Adipocyte (in vitro differentiated cells): ENCODE data around the gene ST3GAL6.

Source experiments
- DNase-seq: peaks from one replicate; pipeline ENCODE4 v3.0.0-alpha.2; 2015; ENCODE audit warnings: low read depth
- H3K27me3 ChIP-seq: replicated peaks from 2 replicates; pipeline ENCODE4 v1.7.0; 2013; ENCODE audit warnings: mild to moderate bottlenecking, low read length, moderate library complexity; ENCODE audit not compliant: control insufficient read depth, insufficient read depth
- H3K36me3 ChIP-seq: 2 replicates; pipeline ENCODE4 v1.7.0; 2013; ENCODE audit warnings: low read length, mild to moderate bottlenecking, moderate library complexity; ENCODE audit not compliant: control insufficient read depth, insufficient read depth, severe bottlenecking
- H3K4me1 ChIP-seq: 2 replicates; pipeline ENCODE4 v1.7.0; 2013; ENCODE audit warnings: mild to moderate bottlenecking, low read length, moderate library complexity; ENCODE audit not compliant: control insufficient read depth, insufficient read depth
- H3K4me3 ChIP-seq: 2 replicates; pipeline ENCODE4 v1.7.0; 2013; ENCODE audit warnings: mild to moderate bottlenecking, low read length, moderate library complexity
- H3K9ac ChIP-seq: 2 replicates; pipeline ENCODE4 v1.7.0; 2013; ENCODE audit warnings: mild to moderate bottlenecking, low read length, moderate library complexity
- H3K9me3 ChIP-seq: 2 replicates; pipeline ENCODE4 v1.7.0; 2013; ENCODE audit warnings: mild to moderate bottlenecking, low read length, moderate library complexity; ENCODE audit not compliant: control insufficient read depth

Gene ST3GAL6

GRCh38 chr3:98763076-98763475 is at the start of gene ST3GAL6:
ST3GAL6 (plus strand) TSS chr3:98763340; CDS start chr3:98768441, 5,101 bp downstream.
- H3K9me3 ChIP-seq = no peaks in the 10 kb centered on the region
- peaks cover 22% of the 10 kb centered on the region for H3K4me1 ChIP-seq
- no peak within 1 kb of the TSS for H3K9ac ChIP-seq
- H3K4me3 ChIP-seq = no peak within 1 kb of the TSS
- H3K27me3 ChIP-seq = no peaks in the 10 kb centered on the region
- no peaks in the 10 kb centered on the region for H3K36me3 ChIP-seq
- peak; percentile 28 for DNase-seq

GRCh38 chr3:98713984-98714383 is 49.2 kb upstream of the ST3GAL6 start:
- H3K27me3 ChIP-seq = no peaks in the 10 kb centered on the region
- DNase-seq = no peak
- H3K4me3 ChIP-seq = no peak overlapping the region
- no peaks in the 10 kb centered on the region for H3K36me3 ChIP-seq
- no peak overlapping the region for H3K9ac ChIP-seq
- no peaks in the 10 kb centered on the region for H3K9me3 ChIP-seq
- H3K4me1 ChIP-seq = no peaks in the 10 kb centered on the region

- H3K4me1 ChIP-seq = no peaks in the 10 kb centered on the region
- no peak for DNase-seq
- no peaks in the 10 kb centered on the region for H3K27me3 ChIP-seq
- no peak overlapping the region for H3K9ac ChIP-seq
- H3K36me3 ChIP-seq = no peaks in the 10 kb centered on the region
- H3K4me3 ChIP-seq = no peak overlapping the region
- H3K9me3 ChIP-seq = no peaks in the 10 kb centered on the region
Observed at GRCh38 chr3:98717584-98717983, 45.6 kb upstream of the ST3GAL6 start.

- Histone ChIP-seq H3K4me3 (no peak overlapping the region), H3K36me3 (no peaks in the 10 kb centered on the region), H3K9ac (no peak overlapping the region), H3K4me1 (no peaks in the 10 kb centered on the region), H3K9me3 (no peaks in the 10 kb centered on the region), H3K27me3 (no peaks in the 10 kb centered on the region)
- no peak for DNase-seq
Observed at GRCh38 chr3:98718730-98719129, 44.4 kb upstream of the ST3GAL6 start.

GRCh38 chr3:98721776-98722175 is 41.4 kb upstream of the ST3GAL6 start:
- no peaks in the 10 kb centered on the region for H3K9me3 ChIP-seq
- no peak for DNase-seq
- no peaks in the 10 kb centered on the region for H3K4me1 ChIP-seq
- no peaks in the 10 kb centered on the region for H3K27me3 ChIP-seq
- H3K36me3 ChIP-seq = no peaks in the 10 kb centered on the region
- H3K9ac ChIP-seq = no peak overlapping the region
- H3K4me3 ChIP-seq = no peak overlapping the region

- DNase-seq = no peak
- Histone ChIP-seq H3K36me3 (no peaks in the 10 kb centered on the region), H3K9ac (no peak overlapping the region), H3K4me1 (no peaks in the 10 kb centered on the region), H3K27me3 (no peaks in the 10 kb centered on the region), H3K9me3 (no peaks in the 10 kb centered on the region), H3K4me3 (no peak overlapping the region)
Observed at GRCh38 chr3:98722389-98722788, 40.8 kb upstream of the ST3GAL6 start.

GRCh38 chr3:98725352-98725751 is 37.8 kb upstream of the ST3GAL6 start:
- Histone ChIP-seq H3K4me1 (peaks cover 4% of the 10 kb centered on the region), H3K27me3 (no peaks in the 10 kb centered on the region), H3K9ac (no peak overlapping the region), H3K36me3 (no peaks in the 10 kb centered on the region), H3K9me3 (no peaks in the 10 kb centered on the region), H3K4me3 (no peak overlapping the region)
- DNase-seq = no peak

- Histone ChIP-seq H3K4me1 (peaks cover 8% of the 10 kb centered on the region), H3K9ac (no peak overlapping the region), H3K27me3 (no peaks in the 10 kb centered on the region), H3K9me3 (no peaks in the 10 kb centered on the region), H3K36me3 (no peaks in the 10 kb centered on the region), H3K4me3 (no peak overlapping the region)
- peak; percentile 7 for DNase-seq
Observed at GRCh38 chr3:98726084-98726483, 37.1 kb upstream of the ST3GAL6 start.

GRCh38 chr3:98727638-98728037 is 35.5 kb upstream of the ST3GAL6 start:
- H3K27me3 ChIP-seq = no peaks in the 10 kb centered on the region
- DNase-seq = no peak
- H3K4me1 ChIP-seq = peaks cover 8% of the 10 kb centered on the region
- H3K9me3 ChIP-seq = no peaks in the 10 kb centered on the region
- H3K4me3 ChIP-seq = no peak overlapping the region
- no peaks in the 10 kb centered on the region for H3K36me3 ChIP-seq
- H3K9ac ChIP-seq = no peak overlapping the region

- H3K9me3 ChIP-seq = no peaks in the 10 kb centered on the region
- no peaks in the 10 kb centered on the region for H3K27me3 ChIP-seq
- no peaks in the 10 kb centered on the region for H3K36me3 ChIP-seq
- H3K9ac ChIP-seq = no peak overlapping the region
- H3K4me3 ChIP-seq = no peak overlapping the region
- DNase-seq = no peak
- peaks cover 11% of the 10 kb centered on the region for H3K4me1 ChIP-seq
Observed at GRCh38 chr3:98728672-98729071, 34.5 kb upstream of the ST3GAL6 start.

GRCh38 chr3:98730338-98730737 is 32.8 kb upstream of the ST3GAL6 start:
- Histone ChIP-seq H3K9me3 (no peaks in the 10 kb centered on the region), H3K27me3 (no peaks in the 10 kb centered on the region), H3K4me1 (peaks cover 14% of the 10 kb centered on the region), H3K4me3 (no peak overlapping the region), H3K9ac (peak overlapping the region; percentile 4), H3K36me3 (no peaks in the 10 kb centered on the region)
- no peak for DNase-seq

- no peaks in the 10 kb centered on the region for H3K9me3 ChIP-seq
Observed at GRCh38 chr3:98730886-98731537, 32.1 kb upstream of the ST3GAL6 start.

More at GRCh38 chr3:98730886-98731537, 32.1 kb upstream of the ST3GAL6 start:
- Histone ChIP-seq H3K4me3 (no peak overlapping the region), H3K9ac (peak overlapping the region; percentile 4), H3K4me1 (peaks cover 14% of the 10 kb centered on the region), H3K27me3 (no peaks in the 10 kb centered on the region), H3K36me3 (no peaks in the 10 kb centered on the region)
- no peak for DNase-seq
